Activated CD4-positive, alpha-beta T cell treated with anti-CD3 and anti-CD28 coated beads, Interleukin-2, Interleukin-6, amounts not matched to agents 100 ng/mL and 50 ng/mL, durations not matched to agents 16 hours and 8 hours (primary cell): ENCODE data around the gene CYSLTR2.

Experiments used
- DNase-seq: peaks from one replicate; pipeline ENCODE4 v3.0.0-alpha.2; 2020

Gene CYSLTR2

DNA sequence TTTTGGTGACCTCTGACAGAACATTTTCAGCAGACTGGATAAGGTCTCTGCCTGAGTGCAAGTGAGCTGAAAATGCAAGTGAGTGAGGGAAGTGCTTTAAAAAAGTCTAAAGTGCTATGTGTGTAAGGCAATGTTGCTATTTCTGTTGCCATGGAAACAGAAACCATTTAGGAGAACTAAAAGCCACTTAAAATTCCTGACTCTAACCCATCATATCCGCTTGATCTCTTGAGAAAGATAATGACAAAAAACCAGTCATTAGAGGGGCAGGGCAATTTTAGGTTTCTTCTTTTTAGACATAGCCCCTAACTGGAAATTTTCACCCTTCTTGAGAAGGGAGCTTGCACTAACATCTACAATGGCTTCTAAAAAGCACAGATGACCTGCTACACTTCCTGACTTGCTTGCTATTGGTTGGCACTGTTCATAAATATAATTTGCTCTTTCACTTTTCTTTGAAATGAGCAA is at the start of gene CYSLTR2:
TSS of gene CYSLTR2 (plus strand) at position 458 of the 468 bp plus-strand sequence. CDS start 52,889 bp downstream, outside the sequence.
- peak; percentile 42 for DNase-seq

GRCh38 chr13:48615049-48615448 is 38.7 kb upstream of the CYSLTR2 start:
- DNase-seq, result no peak

GRCh38 chr13:48618937-48619336 is 34.8 kb upstream of the CYSLTR2 start:
- no peak for DNase-seq

GRCh38 chr13:48621056-48621455 is 32.7 kb upstream of the CYSLTR2 start:
- no peak for DNase-seq

DNA sequence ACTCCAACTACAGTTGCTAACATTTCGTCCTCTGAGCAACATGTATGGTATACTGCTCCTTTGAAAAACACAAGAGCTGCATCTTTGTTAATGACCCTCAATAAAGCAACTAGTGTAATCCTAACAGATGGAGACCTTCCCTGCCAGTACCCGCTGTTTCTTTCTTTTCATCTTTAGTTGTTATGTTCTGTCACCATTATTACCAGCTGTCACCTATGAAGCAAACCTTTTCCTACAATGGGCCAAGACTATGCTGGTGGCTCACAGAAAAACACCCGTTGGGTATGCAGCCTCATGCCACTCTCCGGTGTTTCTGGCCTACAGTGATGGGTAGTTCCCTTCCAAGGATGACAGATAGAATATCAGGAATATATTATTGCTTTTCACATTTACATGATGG is 29.7 kb upstream of the CYSLTR2 start:
- no peak for DNase-seq

- no peak for DNase-seq
Measured at GRCh38 chr13:48624858-48625257, 28.9 kb upstream of the CYSLTR2 start.

DNA sequence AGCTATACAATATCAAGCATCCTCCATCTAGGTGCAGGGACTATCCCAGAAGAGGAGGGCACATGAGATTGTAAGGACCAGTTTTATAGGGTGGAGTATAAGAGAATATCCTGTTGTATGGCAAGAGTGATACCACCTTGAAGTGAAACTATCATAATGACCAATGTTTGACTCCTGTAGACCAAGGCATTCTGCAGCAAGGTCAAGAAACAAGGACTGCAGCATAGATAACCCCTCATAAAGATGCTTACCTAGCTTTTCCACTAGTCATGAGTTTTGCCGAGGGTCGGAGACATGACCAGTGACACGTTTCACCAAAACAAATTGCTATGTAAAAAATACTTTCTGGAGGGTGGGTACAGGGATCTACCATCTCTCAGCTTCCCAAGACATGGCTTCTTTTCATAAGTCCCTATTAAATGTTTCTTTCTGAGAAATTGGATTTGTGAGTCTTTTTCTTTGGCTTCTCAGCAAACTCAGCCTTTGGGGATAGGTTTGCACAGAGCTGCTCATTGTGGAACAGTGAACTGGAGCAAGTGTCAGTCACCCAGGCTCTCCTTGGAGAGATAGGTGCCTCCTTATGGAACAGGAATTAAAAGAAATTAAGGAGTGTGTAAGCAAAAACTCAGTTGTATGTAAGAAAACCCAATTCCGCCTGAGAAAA is 28.2 kb upstream of the CYSLTR2 start:
- no peak for DNase-seq

- DNase-seq, result no peak
Measured at GRCh38 chr13:48626077-48626449, 27.7 kb upstream of the CYSLTR2 start.

DNA sequence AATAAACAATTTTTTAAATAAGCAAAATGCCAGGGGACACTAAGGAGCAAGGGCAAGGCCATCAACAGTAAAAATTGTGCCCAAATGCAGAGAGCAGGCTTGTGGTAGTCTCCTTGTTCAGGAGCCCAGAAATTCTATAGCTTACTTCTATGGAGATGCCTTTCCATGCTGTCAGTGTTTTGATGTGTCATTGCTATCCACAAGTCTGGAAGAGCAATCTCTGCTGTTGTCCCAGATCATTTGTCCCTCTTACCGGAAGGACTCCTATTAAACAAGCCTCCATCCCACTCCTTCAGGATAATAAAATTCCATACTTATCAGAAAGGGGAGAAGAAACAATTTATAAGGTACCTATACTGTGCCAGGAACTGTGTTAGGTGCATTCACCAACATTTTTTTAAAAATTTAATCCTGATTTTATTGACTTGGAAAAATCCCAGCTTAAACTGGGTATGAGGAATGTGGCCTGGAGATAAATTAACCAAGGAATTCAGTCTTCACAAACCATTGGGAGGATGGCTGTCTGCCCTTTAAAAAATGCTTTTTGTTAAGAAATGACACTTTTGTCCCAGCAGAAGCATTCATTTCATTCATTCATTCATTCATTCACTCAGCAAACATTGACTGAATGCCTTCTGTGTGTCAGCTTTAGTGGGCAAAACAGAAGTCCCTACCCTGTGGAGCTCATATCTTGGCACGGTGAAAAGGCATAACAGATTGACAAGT is 26.8 kb upstream of the CYSLTR2 start:
- DNase-seq, result no peak

DNA sequence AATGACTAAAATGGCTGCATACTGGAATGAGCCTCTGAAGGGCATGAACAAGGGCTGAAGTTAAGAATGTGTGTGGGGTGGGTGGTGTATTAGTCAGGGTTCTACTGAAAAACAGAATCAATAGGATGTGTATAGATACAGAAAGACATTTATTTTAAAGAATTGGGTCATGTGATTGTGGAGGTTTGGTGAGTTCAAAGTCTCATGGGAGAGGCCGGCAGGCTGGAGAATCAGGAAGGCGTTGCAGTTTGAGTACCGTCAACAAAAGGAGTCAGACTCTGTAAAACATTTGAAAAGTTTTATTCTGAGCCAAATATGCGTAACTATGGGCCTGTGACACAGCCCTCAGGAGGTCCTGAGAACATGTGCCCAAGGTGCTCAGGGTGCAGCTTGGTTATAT is 24.5 kb upstream of the CYSLTR2 start:
- no peak for DNase-seq

- no peak for DNase-seq
Measured at GRCh38 chr13:48630291-48630690, 23.4 kb upstream of the CYSLTR2 start.

- no peak for DNase-seq
Measured at GRCh38 chr13:48630773-48631172, 23.0 kb upstream of the CYSLTR2 start.

DNA sequence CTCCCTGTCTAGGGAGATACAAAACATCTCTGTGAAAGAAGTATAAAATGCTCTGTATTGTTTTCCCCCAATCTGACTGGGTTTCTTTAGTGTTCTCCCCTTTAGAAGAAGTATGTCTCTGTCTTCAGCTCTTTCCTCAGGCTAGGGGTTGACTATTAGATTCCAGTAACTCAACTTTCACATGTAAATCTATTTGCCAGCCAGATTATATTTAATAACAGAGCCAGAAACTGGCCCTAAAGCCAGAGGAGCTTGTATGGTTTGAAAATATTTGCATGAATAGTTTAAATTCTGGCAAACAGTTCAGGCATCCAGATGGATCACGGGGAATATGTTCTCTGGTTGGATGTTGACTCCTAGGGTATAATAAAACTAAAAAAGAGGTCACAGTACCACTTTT is 22.3 kb upstream of the CYSLTR2 start:
- no peak for DNase-seq

DNA sequence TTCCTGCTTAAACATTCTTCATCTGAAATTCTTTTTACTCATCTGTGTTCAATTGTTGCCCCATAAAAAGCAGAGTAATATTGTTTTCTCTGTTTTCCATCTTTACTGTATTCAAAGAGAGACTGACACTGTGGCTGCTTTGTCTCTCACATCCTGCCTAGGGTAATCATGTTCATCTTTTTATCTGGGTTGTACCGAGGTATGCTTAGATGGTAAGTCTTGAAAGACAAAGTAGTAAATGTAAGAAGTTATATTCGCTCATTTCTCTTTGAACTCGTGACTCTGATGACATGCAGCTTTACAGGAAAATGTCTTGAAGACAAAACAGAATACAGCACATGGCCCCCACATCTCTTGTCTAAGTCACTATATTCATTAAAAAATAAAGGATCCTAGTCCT is 20.0 kb upstream of the CYSLTR2 start:
- no peak for DNase-seq

DNA sequence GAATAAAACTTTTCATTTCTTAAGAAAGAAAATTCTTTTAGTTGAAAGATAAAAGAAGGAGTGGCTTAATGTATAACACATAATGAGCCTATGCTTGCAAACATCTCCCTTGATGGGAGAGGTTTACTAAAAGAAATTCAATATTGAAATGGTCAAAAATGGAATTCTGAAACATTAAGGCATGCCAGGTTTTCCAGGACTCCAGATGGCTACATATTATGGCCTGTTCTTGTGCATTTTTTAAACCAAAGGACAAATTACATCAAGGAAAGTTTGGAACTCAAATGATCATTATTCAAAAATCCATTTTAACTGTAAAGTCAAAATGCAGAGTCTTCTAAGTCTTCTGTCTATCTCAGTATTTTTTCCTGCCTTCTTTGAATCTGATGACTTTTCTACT is 19.1 kb upstream of the CYSLTR2 start:
- DNase-seq, result no peak

- no peak for DNase-seq
Measured at GRCh38 chr13:48635478-48635877, 18.3 kb upstream of the CYSLTR2 start.

GRCh38 chr13:48636550-48636949 is 17.2 kb upstream of the CYSLTR2 start:
- DNase-seq, result no peak

GRCh38 chr13:48637601-48638000 is 16.1 kb upstream of the CYSLTR2 start:
- DNase-seq, result no peak

- DNase-seq, result no peak
Measured at GRCh38 chr13:48640767-48641166, 13.0 kb upstream of the CYSLTR2 start.

DNA sequence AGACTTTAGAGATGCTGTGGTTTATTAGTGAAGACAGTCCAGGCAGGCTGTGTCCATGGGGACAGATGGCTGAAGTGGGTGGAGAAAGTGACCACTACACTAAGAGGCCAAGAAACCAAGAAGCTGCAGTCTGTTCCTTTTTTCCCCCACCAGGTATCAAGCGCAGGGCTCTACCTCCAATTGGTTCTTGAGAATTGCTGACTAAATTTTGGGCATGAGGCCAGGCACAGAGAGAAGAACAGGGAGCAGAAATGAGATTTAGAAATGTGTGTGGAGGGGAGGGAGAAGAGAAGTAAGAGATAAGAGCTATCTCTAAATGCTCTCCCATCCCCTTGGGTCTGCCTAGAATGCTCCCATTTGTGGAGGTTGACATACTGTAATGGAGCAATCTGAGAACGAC is 12.3 kb upstream of the CYSLTR2 start:
- no peak for DNase-seq

- no peak for DNase-seq
Measured at GRCh38 chr13:48642061-48642460, 11.7 kb upstream of the CYSLTR2 start.

DNA sequence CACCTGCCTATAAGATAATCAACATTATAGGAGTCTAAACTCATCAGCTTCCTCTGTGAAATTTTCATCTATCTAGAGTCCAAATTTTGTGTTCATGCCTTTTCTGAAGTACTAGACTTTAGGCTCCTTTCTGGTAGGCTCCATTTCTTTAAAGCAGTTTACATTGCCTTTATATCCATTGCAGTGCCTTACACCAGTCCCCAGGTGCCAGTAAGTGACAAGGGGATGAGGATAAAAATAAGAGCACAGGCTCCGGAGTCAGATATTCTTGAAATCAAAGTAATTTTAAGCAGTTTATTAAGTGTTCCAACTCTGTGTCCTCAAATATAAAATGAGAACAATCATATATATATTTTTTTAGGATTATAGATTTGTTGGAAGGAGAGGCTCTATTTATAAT is 10.6 kb upstream of the CYSLTR2 start:
- DNase-seq, result no peak

DNA sequence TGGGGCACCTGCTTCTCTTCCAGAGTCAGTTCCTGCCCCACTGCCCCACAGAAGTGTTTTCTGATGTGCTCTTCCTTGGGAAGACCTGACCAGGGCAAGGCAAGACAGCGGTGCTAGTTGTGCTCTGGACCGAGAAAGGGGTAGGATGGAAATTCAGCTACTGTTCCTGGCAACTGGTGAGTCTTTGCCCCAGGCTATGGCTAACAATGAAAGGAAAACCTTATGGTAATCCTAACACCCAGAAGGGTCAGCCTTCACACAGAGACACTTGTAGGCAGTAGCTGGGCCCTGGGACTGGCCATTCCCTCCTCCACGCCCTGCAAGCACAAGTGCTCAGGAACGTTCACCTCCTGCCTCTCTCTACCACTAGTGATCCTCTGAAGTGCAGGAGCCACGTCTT is 9.6 kb upstream of the CYSLTR2 start:
- no peak for DNase-seq

DNA sequence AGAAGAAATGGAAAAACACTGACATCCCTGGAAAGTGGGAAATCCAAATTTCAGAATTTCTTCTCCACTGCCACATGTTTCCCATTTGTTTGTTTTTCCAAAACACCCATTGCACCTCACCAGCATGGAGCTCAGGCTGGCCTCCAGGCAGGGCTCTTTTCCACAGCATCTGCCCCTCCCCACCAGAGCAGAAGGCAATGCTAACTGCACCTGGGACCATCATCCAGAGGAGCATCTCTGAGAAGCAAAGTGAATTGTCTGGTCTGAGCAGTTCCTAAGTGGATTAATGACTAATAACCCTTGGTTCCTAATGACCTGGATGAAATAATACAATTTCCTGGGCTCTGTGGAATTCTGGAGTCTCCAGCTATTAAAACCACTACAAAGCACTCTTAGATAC is 8.8 kb upstream of the CYSLTR2 start:
- no peak for DNase-seq

DNA sequence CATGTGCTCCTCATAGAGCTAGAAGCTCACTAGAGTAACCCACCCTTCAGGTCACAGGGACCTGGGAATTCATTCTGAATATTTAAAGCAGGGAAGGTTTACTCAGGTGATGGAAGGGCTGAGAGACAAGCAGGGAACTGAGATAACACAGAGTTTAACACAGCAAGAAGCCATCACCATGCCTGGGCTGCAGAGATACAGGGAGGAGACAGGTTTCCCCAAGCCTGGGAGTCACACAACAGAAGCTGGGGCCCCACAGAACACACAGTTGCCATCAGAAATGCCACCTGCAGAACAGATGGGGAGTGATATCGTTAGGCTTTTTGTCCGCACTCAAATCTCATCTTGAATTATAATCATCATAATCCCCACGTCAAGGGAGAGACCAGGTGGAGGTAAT is 7.9 kb upstream of the CYSLTR2 start:
- DNase-seq, result no peak
